Upper lobe of left lung (tissue), 4 donors: ENCODE data around the gene PHKB.
"Not testable (repeated sequence)": the region's sequence is repeated elsewhere in the genome, so short reads cannot be mapped to it uniquely, and the experiment has no call there.

Experiments used
- EP300 ChIP-seq, 4 donors: sonication (generic); formaldehyde crosslinking; IDR thresholded peaks; one replicate each; pipeline ENCODE4 v1.5.1; 2017; ENCODE audit warnings: antibody characterized with exemption in 4 of 4, control low read depth in 2 of 4
- POLR2A ChIP-seq, 4 donors: fragments of 450-650 bp; IDR thresholded peaks; one replicate each; pipeline ENCODE4 v1.5.1; 2016 to 2017; ENCODE audit warnings: antibody characterized with exemption in 4 of 4, mild to moderate bottlenecking in 2 of 4
- POLR2AphosphoS5 ChIP-seq, 2 donors: sonication (generic); formaldehyde crosslinking; IDR thresholded peaks; one replicate each; pipeline ENCODE4 v1.5.1; 2017; ENCODE audit warnings: antibody characterized with exemption in 2 of 2
- TF ChIP-seq, protein P1 (sequence below), 6 experiments: fragments of 450-650 bp in 4 of 6; fragments of 200-600 bp in 2 of 6; sonication (generic) in 2 of 6; IDR thresholded peaks; one replicate each; pipeline ENCODE4 v1.5.1; 2016 to 2019; ENCODE audit warnings: antibody characterized with exemption in 6 of 6

DNA sequence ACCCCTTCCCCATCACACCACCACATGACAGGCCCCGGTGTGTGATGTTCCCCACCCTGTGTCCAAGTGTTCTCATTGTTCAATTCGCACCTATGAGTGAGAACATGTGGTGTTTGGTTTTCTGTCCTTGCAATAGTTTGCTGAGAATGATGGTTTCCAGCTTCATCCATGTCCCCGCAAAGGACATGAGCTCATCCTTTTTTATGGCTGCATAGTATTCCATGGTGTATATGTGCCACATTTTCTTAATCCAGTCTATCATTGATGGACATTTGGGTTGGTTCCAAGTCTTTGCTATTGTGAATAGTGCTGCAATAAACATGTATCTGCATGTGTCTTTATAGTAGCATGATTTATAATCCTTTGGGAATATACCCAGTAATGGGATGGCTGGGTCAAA is 80.0 kb downstream of the PHKB start:
- not testable (repeated sequence) for TF ChIP-seq POLR2A, POLR2AphosphoS5, EP300 (IDR thresholded peaks at IDR 0.05)
- TF ChIP-seq, protein P1, sequence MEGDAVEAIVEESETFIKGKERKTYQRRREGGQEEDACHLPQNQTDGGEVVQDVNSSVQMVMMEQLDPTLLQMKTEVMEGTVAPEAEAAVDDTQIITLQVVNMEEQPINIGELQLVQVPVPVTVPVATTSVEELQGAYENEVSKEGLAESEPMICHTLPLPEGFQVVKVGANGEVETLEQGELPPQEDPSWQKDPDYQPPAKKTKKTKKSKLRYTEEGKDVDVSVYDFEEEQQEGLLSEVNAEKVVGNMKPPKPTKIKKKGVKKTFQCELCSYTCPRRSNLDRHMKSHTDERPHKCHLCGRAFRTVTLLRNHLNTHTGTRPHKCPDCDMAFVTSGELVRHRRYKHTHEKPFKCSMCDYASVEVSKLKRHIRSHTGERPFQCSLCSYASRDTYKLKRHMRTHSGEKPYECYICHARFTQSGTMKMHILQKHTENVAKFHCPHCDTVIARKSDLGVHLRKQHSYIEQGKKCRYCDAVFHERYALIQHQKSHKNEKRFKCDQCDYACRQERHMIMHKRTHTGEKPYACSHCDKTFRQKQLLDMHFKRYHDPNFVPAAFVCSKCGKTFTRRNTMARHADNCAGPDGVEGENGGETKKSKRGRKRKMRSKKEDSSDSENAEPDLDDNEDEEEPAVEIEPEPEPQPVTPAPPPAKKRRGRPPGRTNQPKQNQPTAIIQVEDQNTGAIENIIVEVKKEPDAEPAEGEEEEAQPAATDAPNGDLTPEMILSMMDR (IDR thresholded peaks at IDR 0.05), result not testable (repeated sequence)
